Caco-2 (cell line): Measurements from ENCODE around the gene ZDHHC17. TPM values are rescaled to one million over a fixed set of nuclear protein-coding genes. Genes with fewer than 3 reads are reported as not detected.

ENCODE experiments used
- BruUV-seq: library from RNA; stranded (reverse); fragments of 400-500 nt; replicated peaks from 2 replicates; lab custom pipeline; 2021; lab: Mats Ljungman, UMichigan
- CTCF ChIA-PET: fragments of 300-600 bp; sonication (Branson Sonifier 250); formaldehyde crosslinking; loops from one replicate; lab custom pipeline; 2022; ENCODE audit warnings: antibody characterized with exemption; lab: Charles Lee
- POLR2A ChIA-PET: fragments of 300-600 bp; sonication (Branson Sonifier 250); formaldehyde crosslinking; loops from one replicate; lab custom pipeline; 2022; ENCODE audit warnings: antibody characterized with exemption; lab: Charles Lee
- DNase-seq, 2 experiments: peaks; one replicate each; pipeline versions ENCODE4 v3.0.0 to v3.0.0-alpha.2; 2020 to 2022
- H3K27me3 ChIP-seq: replicated peaks from 2 replicates; pipeline ENCODE4 v1.6.0; 2011; ENCODE audit warnings: low read length; ENCODE audit not compliant: control insufficient read depth, insufficient read depth
- H3K36me3 ChIP-seq: 2 replicates; pipeline ENCODE4 v1.5.1; 2011; ENCODE audit warnings: low read length; ENCODE audit not compliant: control insufficient read depth, insufficient read depth
- H3K4me1 ChIP-seq: fragments of 250-450 bp; sonication (Bioruptor Pico); 2 replicates; pipeline ENCODE4 v1.5.1; 2020; ENCODE audit warnings: mild to moderate bottlenecking
- H3K4me3 ChIP-seq: 2 replicates; pipeline ENCODE4 v1.5.1; 2011; ENCODE audit warnings: low read depth, mild to moderate bottlenecking, control low read depth, low read length
- H3K9me3 ChIP-seq: fragments of 250-450 bp; sonication (Bioruptor Pico); 2 replicates; pipeline ENCODE4 v1.5.1; 2020; ENCODE audit warnings: mild to moderate bottlenecking, moderate library complexity
- H3K27ac Mint-ChIP-seq: one replicate; pipeline ENCODE4 v1.8.0; 2022; ENCODE audit warnings: mixed read lengths; ENCODE audit not compliant: unreplicated experiment
- H3K27me3 Mint-ChIP-seq: one replicate; pipeline ENCODE4 v1.8.0; 2022; ENCODE audit warnings: mixed read lengths; ENCODE audit not compliant: insufficient read depth, unreplicated experiment
- H3K36me3 Mint-ChIP-seq: one replicate; pipeline ENCODE4 v1.8.0; 2022; ENCODE audit warnings: mild to moderate bottlenecking, mixed read lengths; ENCODE audit not compliant: insufficient read depth, unreplicated experiment
- H3K4me1 Mint-ChIP-seq: one replicate; pipeline ENCODE4 v1.8.0; 2022; ENCODE audit warnings: low read depth, mixed read lengths; ENCODE audit not compliant: unreplicated experiment
- H3K4me3 Mint-ChIP-seq: one replicate; pipeline ENCODE4 v1.8.0; 2022; ENCODE audit warnings: mild to moderate bottlenecking, moderate library complexity, mixed read lengths; ENCODE audit not compliant: unreplicated experiment
- H3K9me3 Mint-ChIP-seq: one replicate; pipeline ENCODE4 v1.8.0; 2022; ENCODE audit warnings: mixed read lengths; ENCODE audit not compliant: unreplicated experiment
- intact Hi-C: fragments of 100-400 bp; cut with micrococcal nuclease; formaldehyde crosslinking; loops from one replicate; pipeline ENCODE4 v1.10.0; 2022; ENCODE audit not compliant: unreplicated experiment
- total RNA-seq: library from RNA; stranded (reverse); gene quantifications from 2 replicates; pipeline ENCODE4 v1.2.3, GENCODE V29; 2022
- TF ChIP-seq, protein P1 (sequence below), 2 experiments: fragments of 200-600 bp in 1 of 2; IDR thresholded peaks; 1 replicate in 1 of 2; 2 replicates in 1 of 2; pipeline versions ENCODE4 v1.5.1 to v1.8.0; 2011 to 2022; ENCODE audit warnings: antibody characterized with exemption in 1 of 2, control low read depth in 1 of 2, inconsistent platforms in 1 of 2, low read depth in 1 of 2, low read length in 1 of 2, mild to moderate bottlenecking in 1 of 2, moderate library complexity in 1 of 2; ENCODE audit not compliant: insufficient read depth in 1 of 2, severe bottlenecking in 1 of 2, unreplicated experiment in 1 of 2

Gene ZDHHC17
- total RNA-seq, 1 experiment from 2014 or later = 32.2 TPM

DNA sequence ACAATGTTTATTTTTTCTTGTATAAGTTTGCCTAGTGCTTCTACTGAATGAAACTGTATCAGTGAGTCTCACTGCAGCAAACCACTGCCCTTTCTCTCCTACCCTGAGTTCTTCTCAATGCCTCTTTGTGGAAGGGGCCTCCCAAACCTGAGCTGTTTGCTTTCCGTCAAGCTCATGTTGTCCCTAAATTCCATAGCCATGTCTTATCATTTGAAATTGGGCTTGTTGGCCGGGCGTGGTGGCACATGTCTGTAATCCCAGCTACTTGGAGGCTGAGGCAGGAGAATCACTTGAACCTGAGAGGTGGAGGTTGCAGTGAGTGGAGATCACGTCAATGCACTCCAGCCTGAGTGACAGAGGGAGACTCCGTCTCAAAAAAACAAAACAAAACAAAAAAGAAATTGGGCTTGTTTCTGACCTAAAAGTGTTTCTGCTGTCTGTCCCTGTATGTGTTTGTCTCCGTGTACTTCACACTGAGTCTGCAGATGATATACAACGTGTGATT lies 116.7 kb downstream of the ZDHHC17 start:
- no peak overlapping the region for H3K27ac Mint-ChIP-seq
- CTCF ChIA-PET = interaction anchor here (1.1 kb wide), 1 partner anchor 130 kb away, joined by 3 read pairs; no protein-coding TSS in a partner anchor

GRCh38 chr12:76881142-76881541 lies 117.2 kb downstream of the ZDHHC17 start:
- Histone ChIP-seq H3K4me3 (no peak overlapping the region), H3K9me3 (no peaks in the 10 kb centered on the region), H3K4me1 (peaks cover 4% of the 10 kb centered on the region), H3K27me3 (no peaks in the 10 kb centered on the region), H3K36me3 (no peaks in the 10 kb centered on the region)
- TF ChIP-seq, protein P1, sequence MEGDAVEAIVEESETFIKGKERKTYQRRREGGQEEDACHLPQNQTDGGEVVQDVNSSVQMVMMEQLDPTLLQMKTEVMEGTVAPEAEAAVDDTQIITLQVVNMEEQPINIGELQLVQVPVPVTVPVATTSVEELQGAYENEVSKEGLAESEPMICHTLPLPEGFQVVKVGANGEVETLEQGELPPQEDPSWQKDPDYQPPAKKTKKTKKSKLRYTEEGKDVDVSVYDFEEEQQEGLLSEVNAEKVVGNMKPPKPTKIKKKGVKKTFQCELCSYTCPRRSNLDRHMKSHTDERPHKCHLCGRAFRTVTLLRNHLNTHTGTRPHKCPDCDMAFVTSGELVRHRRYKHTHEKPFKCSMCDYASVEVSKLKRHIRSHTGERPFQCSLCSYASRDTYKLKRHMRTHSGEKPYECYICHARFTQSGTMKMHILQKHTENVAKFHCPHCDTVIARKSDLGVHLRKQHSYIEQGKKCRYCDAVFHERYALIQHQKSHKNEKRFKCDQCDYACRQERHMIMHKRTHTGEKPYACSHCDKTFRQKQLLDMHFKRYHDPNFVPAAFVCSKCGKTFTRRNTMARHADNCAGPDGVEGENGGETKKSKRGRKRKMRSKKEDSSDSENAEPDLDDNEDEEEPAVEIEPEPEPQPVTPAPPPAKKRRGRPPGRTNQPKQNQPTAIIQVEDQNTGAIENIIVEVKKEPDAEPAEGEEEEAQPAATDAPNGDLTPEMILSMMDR (IDR thresholded peaks at IDR 0.05; ENCODE audit: insufficient read depth in 1 of 2, low read depth in 1 of 2, low read length in 1 of 2, severe bottlenecking in 1 of 2, unreplicated experiment in 1 of 2) = no peak
- POLR2A ChIA-PET = no interaction called here
- H3K4me3 Mint-ChIP-seq = no peak overlapping the region
- H3K27ac Mint-ChIP-seq = no peak overlapping the region
- intact Hi-C loops = no loop called here
- no peaks in the 10 kb centered on the region for H3K27me3 Mint-ChIP-seq
- BruUV-seq = no TSS peak
- no peaks in the 10 kb centered on the region for H3K4me1 Mint-ChIP-seq
- peaks cover 17% of the 10 kb centered on the region for H3K36me3 Mint-ChIP-seq
- H3K9me3 Mint-ChIP-seq = no peaks in the 10 kb centered on the region
- CTCF ChIA-PET = no interaction called here
- no peak for DNase-seq

More for the DNA sequence above, 116.7 kb downstream of the ZDHHC17 start:
- H3K4me1 Mint-ChIP-seq = no peaks in the 10 kb centered on the region
- DNase-seq = no peak
- H3K4me1 ChIP-seq = peaks cover 4% of the 10 kb centered on the region
- TF ChIP-seq, protein P1 (IDR thresholded peaks at IDR 0.05; ENCODE audit: insufficient read depth in 1 of 2, low read depth in 1 of 2, low read length in 1 of 2, severe bottlenecking in 1 of 2, unreplicated experiment in 1 of 2) = no peak
- H3K36me3 Mint-ChIP-seq = peaks cover 17% of the 10 kb centered on the region
- no peaks in the 10 kb centered on the region for H3K9me3 ChIP-seq
- H3K4me3 ChIP-seq = no peak overlapping the region
- no peak overlapping the region for H3K4me3 Mint-ChIP-seq
- H3K27me3 ChIP-seq = no peaks in the 10 kb centered on the region
- no peaks in the 10 kb centered on the region for H3K27me3 Mint-ChIP-seq
- no peaks in the 10 kb centered on the region for H3K36me3 ChIP-seq
- no peaks in the 10 kb centered on the region for H3K9me3 Mint-ChIP-seq
- POLR2A ChIA-PET = no interaction called here
- intact Hi-C loops = no loop called here
- BruUV-seq = no TSS peak

DNA sequence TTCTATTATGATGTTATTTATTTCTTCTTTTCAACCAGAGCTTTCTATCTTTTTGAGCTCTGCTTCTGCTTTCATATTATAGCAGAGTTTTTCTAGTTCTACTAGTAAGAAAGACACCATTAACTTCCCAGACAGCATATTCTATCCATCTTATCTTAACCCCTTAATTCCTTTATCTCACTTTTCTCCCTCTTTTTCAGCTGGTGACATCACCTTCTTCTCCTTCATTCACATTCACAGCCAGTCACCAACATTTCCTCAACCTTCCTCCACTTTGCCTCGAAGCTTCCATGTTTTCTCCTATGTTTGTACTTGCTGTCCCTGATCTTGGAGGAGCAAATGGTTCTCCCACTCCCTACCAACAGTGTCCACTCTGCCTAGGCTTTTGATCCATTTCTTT lies 118.5 kb downstream of the ZDHHC17 start:
- Mint-ChIP-seq H3K4me3 (no peak overlapping the region), H3K27ac (no peak overlapping the region), H3K9me3 (no peaks in the 10 kb centered on the region), H3K27me3 (no peaks in the 10 kb centered on the region), H3K4me1 (no peaks in the 10 kb centered on the region), H3K36me3 (peaks cover 17% of the 10 kb centered on the region)
- Histone ChIP-seq H3K9me3 (no peaks in the 10 kb centered on the region), H3K4me1 (peaks cover 2% of the 10 kb centered on the region), H3K36me3 (no peaks in the 10 kb centered on the region), H3K27me3 (no peaks in the 10 kb centered on the region), H3K4me3 (no peak overlapping the region)
- POLR2A ChIA-PET = no interaction called here
- CTCF ChIA-PET = no interaction called here
- intact Hi-C loops = no loop called here
- no peak for DNase-seq
- no TSS peak for BruUV-seq
- TF ChIP-seq, protein P1 (IDR thresholded peaks at IDR 0.05; ENCODE audit: insufficient read depth in 1 of 2, low read depth in 1 of 2, low read length in 1 of 2, severe bottlenecking in 1 of 2, unreplicated experiment in 1 of 2) = no peak
